GM23338 (cell line): Measurements from ENCODE around the gene GJB4. TPM values are rescaled to one million over a fixed set of nuclear protein-coding genes. Genes with fewer than 3 reads are reported as not detected.

Source experiments
- ATAC-seq: fragments of 200-7000 bp; cut with Tn5 transposase; 3 replicates; pipeline ENCODE4 v1.9.1; 2020
- DNase-seq: peaks from one replicate; pipeline ENCODE4 v3.0.0-alpha.2; 2015; ENCODE audit warnings: low spot score
- H2AFZ ChIP-seq: fragments of 200-600 bp; sonication (generic); 2 replicates; pipeline ENCODE4 v1.8.0; 2016; ENCODE audit warnings: antibody characterized with exemption, mild to moderate bottlenecking, moderate library complexity
- H3F3A ChIP-seq: fragments of 200-600 bp; sonication (generic); replicated peaks from 2 replicates; pipeline ENCODE4 v1.8.0; 2017; ENCODE audit warnings: antibody characterized with exemption, mixed run types, low read depth
- H3K27ac ChIP-seq: fragments of 200-600 bp; sonication (generic); 2 replicates; pipeline ENCODE4 v1.6.1; 2016; ENCODE audit warnings: low read depth
- H3K27me3 ChIP-seq: fragments of 200-600 bp; sonication (generic); 2 replicates; pipeline ENCODE4 v1.8.0; 2016; ENCODE audit warnings: mild to moderate bottlenecking, mixed run types, moderate library complexity; ENCODE audit not compliant: insufficient read depth
- H3K36me3 ChIP-seq: fragments of 200-600 bp; sonication (generic); 2 replicates; pipeline ENCODE4 v1.8.0; 2016; ENCODE audit warnings: mild to moderate bottlenecking; ENCODE audit not compliant: insufficient read depth
- H3K4me1 ChIP-seq: fragments of 200-600 bp; sonication (generic); 2 replicates; pipeline ENCODE4 v1.8.0; 2016; ENCODE audit warnings: mild to moderate bottlenecking, moderate library complexity; ENCODE audit not compliant: insufficient read depth
- H3K4me2 ChIP-seq: fragments of 200-600 bp; sonication (generic); 2 replicates; pipeline ENCODE4 v1.7.1; 2017; ENCODE audit warnings: mixed run types
- H3K4me3 ChIP-seq: fragments of 200-600 bp; sonication (generic); 2 replicates; pipeline ENCODE4 v1.6.1; 2016; ENCODE audit warnings: mixed run types
- H3K79me2 ChIP-seq: fragments of 200-600 bp; sonication (generic); replicated peaks from 2 replicates; pipeline ENCODE4 v1.8.0; 2017; ENCODE audit warnings: mild to moderate bottlenecking; ENCODE audit not compliant: insufficient read depth
- H3K9me2 ChIP-seq: fragments of 200-600 bp; sonication (generic); 2 replicates; pipeline ENCODE4 v1.8.0; 2017; ENCODE audit not compliant: insufficient read depth
- H4K20me1 ChIP-seq: fragments of 200-600 bp; sonication (generic); replicated peaks from 2 replicates; pipeline ENCODE4 v1.8.0; 2017; ENCODE audit warnings: mild to moderate bottlenecking; ENCODE audit not compliant: insufficient read depth
- H3K27ac Mint-ChIP-seq: 2 replicates; pipeline ENCODE4 v1.8.0; 2020; ENCODE audit warnings: inconsistent platforms, mild to moderate bottlenecking, moderate library complexity, mixed read lengths
- H3K27me3 Mint-ChIP-seq: 3 replicates; pipeline ENCODE4 v1.8.0; 2022; ENCODE audit warnings: low read depth, mild to moderate bottlenecking, moderate library complexity, mixed read lengths, inconsistent platforms; ENCODE audit not compliant: insufficient read depth, poor library complexity
- H3K36me3 Mint-ChIP-seq: 3 replicates; pipeline ENCODE4 v1.8.0; 2021; ENCODE audit warnings: low read depth, mild to moderate bottlenecking, inconsistent platforms, moderate library complexity, mixed read lengths
- H3K4me1 Mint-ChIP-seq: 3 replicates; pipeline ENCODE4 v1.8.0; 2020; ENCODE audit warnings: mild to moderate bottlenecking, inconsistent platforms, mixed read lengths
- H3K4me3 Mint-ChIP-seq: 3 replicates; pipeline ENCODE4 v1.8.0; 2021; ENCODE audit warnings: moderate library complexity, mild to moderate bottlenecking, inconsistent platforms, mixed read lengths
- H3K9me3 Mint-ChIP-seq: 3 replicates; pipeline ENCODE4 v1.8.0; 2020; ENCODE audit warnings: moderate library complexity, mild to moderate bottlenecking, inconsistent platforms, mixed read lengths
- CREB1 ChIP-seq: fragments of 250-450 bp; sonication (Bioruptor Pico); IDR thresholded peaks from 2 replicates; pipeline ENCODE4 v1.5.0; 2020; ENCODE audit warnings: low read depth, mild to moderate bottlenecking, moderate library complexity
- ETS1 ChIP-seq: IDR thresholded peaks from 2 replicates; pipeline ENCODE4 v1.6.1; 2016; ENCODE audit warnings: antibody characterized with exemption
- EZH2 ChIP-seq: fragments of 200-600 bp; sonication (generic); IDR thresholded peaks from one replicate; pipeline ENCODE4 v1.8.0; 2017; ENCODE audit warnings: antibody characterized with exemption, mild to moderate bottlenecking, low read depth; ENCODE audit not compliant: unreplicated experiment
- EZH2phosphoT487 ChIP-seq: fragments of 200-600 bp; sonication (generic); IDR thresholded peaks from one replicate; pipeline ENCODE4 v1.8.1; 2018; ENCODE audit warnings: antibody characterized with exemption; ENCODE audit not compliant: unreplicated experiment
- JUNB ChIP-seq: IDR thresholded peaks from one replicate; pipeline ENCODE4 v1.6.1; 2016; ENCODE audit warnings: antibody characterized with exemption; ENCODE audit not compliant: unreplicated experiment
- NANOG ChIP-seq: IDR thresholded peaks from 2 replicates; pipeline ENCODE4 v1.6.1; 2016; ENCODE audit warnings: antibody characterized with exemption, borderline replicate concordance
- STAT1 ChIP-seq: IDR thresholded peaks from one replicate; pipeline ENCODE4 v1.6.1; 2016; ENCODE audit warnings: antibody characterized with exemption; ENCODE audit not compliant: unreplicated experiment
- ZNF114 ChIP-seq: fragments of 250-450 bp; sonication (Bioruptor Pico); IDR thresholded peaks from 2 replicates; pipeline ENCODE4 v1.5.0; 2020; ENCODE audit warnings: mild to moderate bottlenecking, moderate library complexity
- ZNF462 ChIP-seq: fragments of 250-450 bp; sonication (Bioruptor Pico); IDR thresholded peaks from 2 replicates; pipeline ENCODE4 v1.5.0; 2020; ENCODE audit warnings: mild to moderate bottlenecking, moderate library complexity
- polyA plus RNA-seq: library from polyadenylated mRNA; unstranded; fragments of >200 nt; fragmentation: Nextera tagmentation; extraction: Ambion mirVana; gene quantifications from 2 replicates; pipeline ENCODE4 v1.2.1, GENCODE V29; 2016
- total RNA-seq: library from RNA; depleted of rRNA; stranded (reverse); fragments of >200 nt; shearing (Covaris generic); gene quantifications from 2 replicates; pipeline ENCODE4 v1.2.3, GENCODE V29; 2014
- TF ChIP-seq, protein P1 (sequence below): IDR thresholded peaks from one replicate; pipeline ENCODE4 v1.6.1; 2018; ENCODE audit warnings: antibody characterized with exemption; ENCODE audit not compliant: unreplicated experiment

The GJB4 gene
- total and polyA plus RNA-seq, 2 experiments from 2014 or later: 0.07 TPM; not detected in 1

GRCh38 chr1:34714386-34714785, 45.2 kb upstream of the GJB4 start (continued):
- TF ChIP-seq ZNF462 (CRISPR knock-in tag): no peak
- no peak for TF ChIP-seq CREB1 (CRISPR knock-in tag)
- TF ChIP-seq EZH2phosphoT487: no peak
- TF ChIP-seq EZH2: no peak
- no peak for TF ChIP-seq JUNB
- no peak for TF ChIP-seq NANOG

DNA sequence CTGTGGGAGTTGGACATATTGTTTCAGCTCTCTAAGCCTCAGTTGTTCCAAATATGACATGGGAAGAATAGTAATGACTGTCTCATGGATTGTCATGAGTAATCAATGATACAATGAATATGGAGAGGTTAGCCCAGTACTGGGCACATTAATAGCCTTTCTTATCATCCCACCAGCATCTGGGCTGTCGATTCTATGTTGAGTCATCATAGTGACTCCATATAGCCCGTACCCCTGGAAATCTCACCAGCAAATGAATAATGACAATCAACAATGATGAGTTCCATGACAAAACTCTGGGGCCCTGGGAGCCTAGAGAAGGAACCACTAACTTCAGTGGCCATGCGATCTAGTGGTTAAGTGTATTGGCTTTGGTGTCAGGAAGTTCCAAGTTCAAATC, 44.4 kb upstream of the GJB4 start:
- DNase-seq: no peak
- no peaks in the 10 kb centered on the region; the same call in 1 of the 2 replicates for H3K9me2 ChIP-seq
- no peak overlapping the region for H3K27ac Mint-ChIP-seq
- no peak overlapping the region for H3K4me3 Mint-ChIP-seq
- peaks cover 12% of the 10 kb centered on the region for H3K27me3 Mint-ChIP-seq
- H3F3A ChIP-seq: no peaks in the 10 kb centered on the region
- no peaks in the 10 kb centered on the region for H3K36me3 Mint-ChIP-seq
- no peaks in the 10 kb centered on the region for H3K27me3 ChIP-seq
- TF ChIP-seq STAT1: no peak
- TF ChIP-seq NANOG: no peak
- TF ChIP-seq, protein P1, sequence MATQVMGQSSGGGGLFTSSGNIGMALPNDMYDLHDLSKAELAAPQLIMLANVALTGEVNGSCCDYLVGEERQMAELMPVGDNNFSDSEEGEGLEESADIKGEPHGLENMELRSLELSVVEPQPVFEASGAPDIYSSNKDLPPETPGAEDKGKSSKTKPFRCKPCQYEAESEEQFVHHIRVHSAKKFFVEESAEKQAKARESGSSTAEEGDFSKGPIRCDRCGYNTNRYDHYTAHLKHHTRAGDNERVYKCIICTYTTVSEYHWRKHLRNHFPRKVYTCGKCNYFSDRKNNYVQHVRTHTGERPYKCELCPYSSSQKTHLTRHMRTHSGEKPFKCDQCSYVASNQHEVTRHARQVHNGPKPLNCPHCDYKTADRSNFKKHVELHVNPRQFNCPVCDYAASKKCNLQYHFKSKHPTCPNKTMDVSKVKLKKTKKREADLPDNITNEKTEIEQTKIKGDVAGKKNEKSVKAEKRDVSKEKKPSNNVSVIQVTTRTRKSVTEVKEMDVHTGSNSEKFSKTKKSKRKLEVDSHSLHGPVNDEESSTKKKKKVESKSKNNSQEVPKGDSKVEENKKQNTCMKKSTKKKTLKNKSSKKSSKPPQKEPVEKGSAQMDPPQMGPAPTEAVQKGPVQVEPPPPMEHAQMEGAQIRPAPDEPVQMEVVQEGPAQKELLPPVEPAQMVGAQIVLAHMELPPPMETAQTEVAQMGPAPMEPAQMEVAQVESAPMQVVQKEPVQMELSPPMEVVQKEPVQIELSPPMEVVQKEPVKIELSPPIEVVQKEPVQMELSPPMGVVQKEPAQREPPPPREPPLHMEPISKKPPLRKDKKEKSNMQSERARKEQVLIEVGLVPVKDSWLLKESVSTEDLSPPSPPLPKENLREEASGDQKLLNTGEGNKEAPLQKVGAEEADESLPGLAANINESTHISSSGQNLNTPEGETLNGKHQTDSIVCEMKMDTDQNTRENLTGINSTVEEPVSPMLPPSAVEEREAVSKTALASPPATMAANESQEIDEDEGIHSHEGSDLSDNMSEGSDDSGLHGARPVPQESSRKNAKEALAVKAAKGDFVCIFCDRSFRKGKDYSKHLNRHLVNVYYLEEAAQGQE: no peak
- no peak for TF ChIP-seq ZNF114
- TF ChIP-seq JUNB: no peak
- no peak for TF ChIP-seq EZH2
- TF ChIP-seq ETS1: no peak
- H2AFZ ChIP-seq: no peak overlapping the region
- no peak overlapping the region for H3K27ac ChIP-seq
- H3K4me3 ChIP-seq: no peak overlapping the region
- no peak for ATAC-seq
- H3K4me1 Mint-ChIP-seq: peaks cover 4% of the 10 kb centered on the region; the same call in 2 of the 3 replicates
- H4K20me1 ChIP-seq: no peaks in the 10 kb centered on the region
- no peaks in the 10 kb centered on the region for H3K4me1 ChIP-seq
- H3K79me2 ChIP-seq: no peaks in the 10 kb centered on the region
- H3K4me2 ChIP-seq: no peak overlapping the region
- no peaks in the 10 kb centered on the region; the same call in 2 of the 3 replicates for H3K9me3 Mint-ChIP-seq
- no peaks in the 10 kb centered on the region for H3K36me3 ChIP-seq
